HepG2 (cell line): ENCODE measurements around the gene SPSB2. TPM values are rescaled to one million over a fixed set of nuclear protein-coding genes. Genes with fewer than 3 reads are reported as not detected.

Experiments
- ATRX ChIP-seq: sonication (generic); formaldehyde crosslinking; IDR thresholded peaks from 2 replicates; pipeline ENCODE4 v1.4.0; 2020; ENCODE audit warnings: missing genetic modification reagents, borderline replicate concordance
- BATF2 ChIP-seq: sonication (generic); formaldehyde crosslinking; IDR thresholded peaks from 2 replicates; pipeline ENCODE4 v1.8.0; 2022; ENCODE audit warnings: mild to moderate bottlenecking, missing genetic modification reagents, moderate library complexity
- CBX5 ChIP-seq: sonication (generic); formaldehyde crosslinking; IDR thresholded peaks from 2 replicates; pipeline ENCODE4 v1.4.0; 2020; ENCODE audit warnings: missing genetic modification reagents, borderline replicate concordance
- DBP ChIP-seq: sonication (generic); formaldehyde crosslinking; IDR thresholded peaks from 2 replicates; pipeline ENCODE4 v1.4.0; 2020; ENCODE audit warnings: missing genetic modification reagents; ENCODE audit errors: not compliant biosample characterization
- DMAP1 ChIP-seq: IDR thresholded peaks from 2 replicates; pipeline ENCODE4 v1.6.1; 2016
- GABPB1 ChIP-seq: IDR thresholded peaks from 2 replicates; pipeline ENCODE4 v1.6.1; 2016; ENCODE audit warnings: mild to moderate bottlenecking, missing genetic modification reagents, moderate library complexity, missing compliant biosample characterization
- GLI4 ChIP-seq: sonication (generic); formaldehyde crosslinking; IDR thresholded peaks from 2 replicates; pipeline ENCODE4 v1.5.1; 2020; ENCODE audit warnings: missing genetic modification reagents, mild to moderate bottlenecking, moderate library complexity, borderline replicate concordance
- HDAC1 ChIP-seq: sonication (generic); formaldehyde crosslinking; IDR thresholded peaks from 2 replicates; pipeline ENCODE4 v1.5.1; 2020; ENCODE audit warnings: mild to moderate bottlenecking, missing genetic modification reagents
- IKZF4 ChIP-seq: sonication (generic); formaldehyde crosslinking; IDR thresholded peaks from 2 replicates; pipeline ENCODE4 v1.5.1; 2020; ENCODE audit warnings: borderline replicate concordance, mild to moderate bottlenecking, low read depth, missing genetic modification reagents; ENCODE audit errors: not compliant biosample characterization
- KAT8 ChIP-seq: IDR thresholded peaks from 2 replicates; pipeline ENCODE4 v1.6.1; 2016; ENCODE audit warnings: missing genetic modification reagents, missing compliant biosample characterization
- KLF15 ChIP-seq: sonication (generic); formaldehyde crosslinking; IDR thresholded peaks from 2 replicates; pipeline ENCODE4 v1.8.1; 2023; ENCODE audit warnings: borderline replicate concordance, mild to moderate bottlenecking, inconsistent platforms, missing genetic modification reagents, mixed read lengths
- MXI1 ChIP-seq: IDR thresholded peaks from 3 replicates; pipeline ENCODE4 v1.6.1; 2012; ENCODE audit warnings: low read depth, low read length, inconsistent platforms, borderline replicate concordance
- NCOR1 ChIP-seq: fragments of 200-600 bp; sonication (generic); IDR thresholded peaks from 2 replicates; pipeline ENCODE4 v1.7.0; 2017; ENCODE audit warnings: antibody characterized with exemption, low read length, borderline replicate concordance
- PCBP2 ChIP-seq: fragments of 200-400 bp; formaldehyde crosslinking; optimal IDR thresholded peaks from 2 replicates; pipeline ENCODE3; 2018; ENCODE audit warnings: low read length, low read depth; ENCODE audit not compliant: poor library complexity, severe bottlenecking
- SIN3A ChIP-seq: IDR thresholded peaks from 2 replicates; pipeline ENCODE4 v1.6.1; 2011; ENCODE audit warnings: low read depth, mild to moderate bottlenecking, control low read depth, low read length, borderline replicate concordance
- SP140L ChIP-seq: sonication (generic); formaldehyde crosslinking; IDR thresholded peaks from 2 replicates; pipeline ENCODE4 v1.4.0; 2020; ENCODE audit warnings: missing genetic modification reagents, borderline replicate concordance
- ZBTB2 ChIP-seq: sonication (generic); formaldehyde crosslinking; IDR thresholded peaks from 2 replicates; pipeline ENCODE4 v1.8.0; 2022; ENCODE audit warnings: low read depth, missing genetic modification reagents
- ZKSCAN8 ChIP-seq: IDR thresholded peaks from 2 replicates; pipeline ENCODE4 v1.6.1; 2016; ENCODE audit warnings: borderline replicate concordance, missing genetic modification reagents, missing compliant biosample characterization
- ZNF24 ChIP-seq: fragments of 450-650 bp; IDR thresholded peaks from 2 replicates; pipeline ENCODE4 v1.6.1; 2017; ENCODE audit warnings: antibody characterized with exemption, mild to moderate bottlenecking
- ZNF260 ChIP-seq: sonication (generic); formaldehyde crosslinking; IDR thresholded peaks from 2 replicates; pipeline ENCODE4 v1.4.0; 2020; ENCODE audit warnings: missing genetic modification reagents, low read depth, mild to moderate bottlenecking, borderline replicate concordance
- ZNF343 ChIP-seq: sonication (generic); formaldehyde crosslinking; IDR thresholded peaks from 2 replicates; pipeline ENCODE4 v1.4.0; 2020; ENCODE audit warnings: mild to moderate bottlenecking, missing genetic modification reagents
- ZNF468 ChIP-seq: sonication (generic); formaldehyde crosslinking; IDR thresholded peaks from 2 replicates; pipeline ENCODE4 v1.8.0; 2022; ENCODE audit warnings: mild to moderate bottlenecking, moderate library complexity, missing genetic modification reagents
- ZNF605 ChIP-seq: sonication (generic); formaldehyde crosslinking; IDR thresholded peaks from 2 replicates; pipeline ENCODE4 v1.8.0; 2022; ENCODE audit warnings: mild to moderate bottlenecking, missing genetic modification reagents
- ZNF672 ChIP-seq: sonication (generic); formaldehyde crosslinking; IDR thresholded peaks from 2 replicates; pipeline ENCODE4 v1.8.1; 2022; ENCODE audit warnings: missing genetic modification reagents
- ZSCAN21 ChIP-seq: sonication (generic); formaldehyde crosslinking; IDR thresholded peaks from 2 replicates; pipeline ENCODE4 v1.8.0; 2022; ENCODE audit warnings: mild to moderate bottlenecking, missing genetic modification reagents, moderate library complexity, borderline replicate concordance
- polyA plus RNA-seq, 8 experiments: library from polyadenylated mRNA; depleted of rRNA in 3 of 8; stranded (reverse) in 7 of 8; unstranded in 1 of 8; fragments of >200 nt; fragmentation: Illumina TruSeq in 4 of 8; extraction: Trizol in 4 of 8; gene quantifications; 2 replicates each; pipeline versions ENCODE4 v1.2.1 to v1.2.3, GENCODE V29; 2011 to 2016; ENCODE audit warnings: low read depth in 4 of 8, missing spikeins in 1 of 8, mixed read lengths in 1 of 8; ENCODE audit not compliant: insufficient read depth in 1 of 8
- total RNA-seq, 5 experiments: library from RNA; depleted of rRNA; stranded (reverse); fragments of >200 nt; fragmentation: Illumina TruSeq; extraction: Trizol; gene quantifications; 2 replicates each; pipeline ENCODE4 v1.2.3, GENCODE V29; 2016; ENCODE audit warnings: low read depth in 1 of 5

SPSB2 gene
- total and polyA plus RNA-seq, 2 of the 13 experiments (the other 11 are each of a cell fraction or from before 2014, with no cell fraction given) = 2.0 to 6.2 TPM

- TF ChIP-seq IKZF4 (CRISPR knock-in tag) (no peak), DMAP1 (CRISPR knock-in tag) (peak; percentile 68), ZNF24 (no peak), SIN3A (peak; percentile 96), SP140L (no peak), KLF15 (no peak), GABPB1 (CRISPR knock-in tag) (no peak; the same call in 1 of the 2 replicates), ZBTB2 (CRISPR knock-in tag) (no peak), ZNF468 (CRISPR knock-in tag) (no peak), PCBP2 (no peak), DBP (CRISPR knock-in tag) (no peak), NCOR1 (no peak; the same call in 1 of the 2 replicates), ATRX (CRISPR knock-in tag) (no peak), HDAC1 (CRISPR knock-in tag) (peak; percentile 89), ZKSCAN8 (CRISPR knock-in tag) (peak; percentile 34; the same call in 1 of the 2 replicates), ZSCAN21 (CRISPR knock-in tag) (peak; percentile 46; the same call in 1 of the 2 replicates), ZNF672 (CRISPR knock-in tag) (no peak), GLI4 (CRISPR knock-in tag) (no peak), KAT8 (no peak), CBX5 (no peak), ZNF605 (peak; percentile 64; the same call in 1 of the 2 replicates), MXI1 (peak; percentile 95; the same call in 2 of the 3 replicates), BATF2 (CRISPR knock-in tag) (no peak), ZNF343 (CRISPR knock-in tag) (peak; percentile 69; the same call in 1 of the 2 replicates), ZNF260 (CRISPR knock-in tag) (no peak)
These were observed 21.8 kb downstream of the SPSB2 start, which contains the start of gene CDCA3 (continued) for GRCh38 chr12:6851153-6851920.
